PC-9 (cell line): ENCODE measurements around the gene C10orf53.

ENCODE experiments used
- EZH2 ChIP-seq: fragments of 200-600 bp; sonication (generic); IDR thresholded peaks from 2 replicates; pipeline ENCODE4 v1.8.0; 2017; ENCODE audit warnings: antibody characterized with exemption, low read depth
- TF ChIP-seq, protein P1 (sequence below): fragments of 200-600 bp; sonication (generic); conservative IDR thresholded peaks from 2 replicates; pipeline ENCODE4 v1.6.1; 2017; ENCODE audit warnings: mixed run types, antibody characterized with exemption, mild to moderate bottlenecking, moderate library complexity

DNA sequence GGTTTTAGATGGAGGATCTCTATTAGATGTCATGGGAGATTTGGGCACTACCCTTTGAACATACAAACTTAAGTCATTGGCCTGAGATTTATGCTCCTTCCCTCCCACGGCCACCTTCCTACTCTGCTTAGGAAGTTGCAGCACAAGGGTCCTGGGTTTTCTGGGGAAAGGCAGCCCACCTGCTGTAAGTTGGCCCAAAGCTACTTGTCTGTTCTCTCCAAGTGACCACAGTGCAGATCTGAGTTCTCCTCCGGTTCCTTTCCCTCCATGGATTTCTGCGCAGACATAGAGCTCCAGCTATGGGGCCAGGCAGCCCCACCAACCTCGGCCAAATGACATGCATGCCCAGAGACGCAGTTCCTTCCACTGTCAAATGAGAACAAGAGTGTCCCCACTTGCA, 12.8 kb upstream of the C10orf53 start:
- TF ChIP-seq, protein P1, sequence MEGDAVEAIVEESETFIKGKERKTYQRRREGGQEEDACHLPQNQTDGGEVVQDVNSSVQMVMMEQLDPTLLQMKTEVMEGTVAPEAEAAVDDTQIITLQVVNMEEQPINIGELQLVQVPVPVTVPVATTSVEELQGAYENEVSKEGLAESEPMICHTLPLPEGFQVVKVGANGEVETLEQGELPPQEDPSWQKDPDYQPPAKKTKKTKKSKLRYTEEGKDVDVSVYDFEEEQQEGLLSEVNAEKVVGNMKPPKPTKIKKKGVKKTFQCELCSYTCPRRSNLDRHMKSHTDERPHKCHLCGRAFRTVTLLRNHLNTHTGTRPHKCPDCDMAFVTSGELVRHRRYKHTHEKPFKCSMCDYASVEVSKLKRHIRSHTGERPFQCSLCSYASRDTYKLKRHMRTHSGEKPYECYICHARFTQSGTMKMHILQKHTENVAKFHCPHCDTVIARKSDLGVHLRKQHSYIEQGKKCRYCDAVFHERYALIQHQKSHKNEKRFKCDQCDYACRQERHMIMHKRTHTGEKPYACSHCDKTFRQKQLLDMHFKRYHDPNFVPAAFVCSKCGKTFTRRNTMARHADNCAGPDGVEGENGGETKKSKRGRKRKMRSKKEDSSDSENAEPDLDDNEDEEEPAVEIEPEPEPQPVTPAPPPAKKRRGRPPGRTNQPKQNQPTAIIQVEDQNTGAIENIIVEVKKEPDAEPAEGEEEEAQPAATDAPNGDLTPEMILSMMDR: no peak
- no peak for TF ChIP-seq EZH2
